ENCODE results near the gene MRGPRG.

GRCh38 chr11:3225159-3225758, 6.6 kb upstream of the MRGPRG start:
- no peak for TF ChIP-seq CEBPB (IDR thresholded peaks at IDR 0.05)
- TF ChIP-seq EP300 (IDR thresholded peaks at IDR 0.05) = no peak
- no peak for TF ChIP-seq POLR2A (IDR thresholded peaks at IDR 0.05; ENCODE audit: low read length)
